ENCODE data around the gene PRICKLE3.

The PRICKLE3 gene

DNA sequence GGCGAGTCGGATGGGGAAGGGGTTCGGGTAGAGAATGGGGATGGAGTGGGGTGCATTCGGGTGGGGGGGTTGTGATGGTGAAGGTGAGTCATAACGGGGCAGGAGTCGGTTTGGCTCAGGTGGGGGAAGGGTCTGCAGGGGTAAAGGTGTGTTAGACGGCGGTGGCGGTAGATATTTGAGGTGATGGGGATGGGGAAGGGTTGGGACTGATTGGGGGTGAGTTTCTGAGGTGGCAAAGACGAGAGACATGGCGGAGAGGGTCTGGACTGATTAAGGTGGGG, 13.1 kb upstream of the PRICKLE3 start:
- TF ChIP-seq, protein P1, sequence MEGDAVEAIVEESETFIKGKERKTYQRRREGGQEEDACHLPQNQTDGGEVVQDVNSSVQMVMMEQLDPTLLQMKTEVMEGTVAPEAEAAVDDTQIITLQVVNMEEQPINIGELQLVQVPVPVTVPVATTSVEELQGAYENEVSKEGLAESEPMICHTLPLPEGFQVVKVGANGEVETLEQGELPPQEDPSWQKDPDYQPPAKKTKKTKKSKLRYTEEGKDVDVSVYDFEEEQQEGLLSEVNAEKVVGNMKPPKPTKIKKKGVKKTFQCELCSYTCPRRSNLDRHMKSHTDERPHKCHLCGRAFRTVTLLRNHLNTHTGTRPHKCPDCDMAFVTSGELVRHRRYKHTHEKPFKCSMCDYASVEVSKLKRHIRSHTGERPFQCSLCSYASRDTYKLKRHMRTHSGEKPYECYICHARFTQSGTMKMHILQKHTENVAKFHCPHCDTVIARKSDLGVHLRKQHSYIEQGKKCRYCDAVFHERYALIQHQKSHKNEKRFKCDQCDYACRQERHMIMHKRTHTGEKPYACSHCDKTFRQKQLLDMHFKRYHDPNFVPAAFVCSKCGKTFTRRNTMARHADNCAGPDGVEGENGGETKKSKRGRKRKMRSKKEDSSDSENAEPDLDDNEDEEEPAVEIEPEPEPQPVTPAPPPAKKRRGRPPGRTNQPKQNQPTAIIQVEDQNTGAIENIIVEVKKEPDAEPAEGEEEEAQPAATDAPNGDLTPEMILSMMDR (IDR thresholded peaks at IDR 0.05; ENCODE audit: low read depth, low read length) = no peak
- H3K4me3 ChIP-seq (ENCODE audit: low read depth, low read length) = peak overlapping the region; percentile 64
- DNase-seq = no peak

DNA sequence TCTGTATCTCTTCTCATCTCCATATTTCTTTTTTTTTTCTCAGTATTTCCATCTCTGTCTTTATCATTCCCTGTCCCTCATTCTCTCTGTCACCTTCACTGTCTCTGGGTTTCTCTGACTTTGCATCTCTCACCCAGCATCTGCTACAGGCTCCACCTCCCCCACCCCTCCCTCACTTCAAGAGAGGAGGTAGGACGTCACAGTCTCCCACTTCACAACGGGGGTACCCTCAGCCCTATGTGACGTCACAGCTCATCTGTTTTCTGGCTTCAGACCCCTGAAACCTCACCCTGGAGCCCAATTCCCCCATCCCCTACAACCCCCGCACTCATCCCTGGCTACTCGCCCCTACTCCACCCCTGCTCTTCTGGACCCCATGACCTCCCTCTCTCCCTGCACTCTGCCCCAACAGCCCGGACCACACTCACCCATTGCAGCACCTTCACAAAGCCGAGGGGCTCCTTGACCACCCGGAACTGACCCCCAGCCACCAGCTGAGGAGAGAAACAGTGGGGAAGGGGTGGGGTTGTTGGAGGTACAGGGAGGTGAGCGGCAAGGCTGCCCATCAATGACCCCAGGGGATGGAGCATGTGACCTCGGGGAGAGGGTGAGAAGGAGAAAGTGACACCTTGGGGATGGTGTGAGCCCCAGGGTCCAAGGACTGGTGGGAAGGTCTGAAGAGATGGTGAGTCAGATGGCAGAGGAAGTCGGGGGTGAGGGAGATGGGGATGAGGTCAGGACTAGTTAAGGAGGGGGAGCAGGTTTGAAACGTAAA, 12.6 kb upstream of the PRICKLE3 start:
- H3K4me3 ChIP-seq (ENCODE audit: low read depth, low read length) = peak overlapping the region; percentile 64
- TF ChIP-seq, protein P1 (IDR thresholded peaks at IDR 0.05; ENCODE audit: low read depth, low read length) = no peak
- H3K27me3 ChIP-seq (ENCODE audit: insufficient read depth, low read depth, severe bottlenecking) = no peaks in the 10 kb centered on the region
- peak overlapping the region; percentile 95 for H3K27ac ChIP-seq
- H3K36me3 ChIP-seq = peaks cover 45% of the 10 kb centered on the region
- no peaks in the 10 kb centered on the region for H3K9me3 ChIP-seq (ENCODE audit: severe bottlenecking)
- DNase-seq = peak; percentile 58

More for the DNA sequence above, 13.1 kb upstream of the PRICKLE3 start:
- Histone ChIP-seq H3K9me3 (ENCODE audit: severe bottlenecking) (no peaks in the 10 kb centered on the region), H3K27me3 (ENCODE audit: insufficient read depth, low read depth, severe bottlenecking) (no peaks in the 10 kb centered on the region), H3K27ac (peak overlapping the region; percentile 95), H3K36me3 (peaks cover 40% of the 10 kb centered on the region)

DNA sequence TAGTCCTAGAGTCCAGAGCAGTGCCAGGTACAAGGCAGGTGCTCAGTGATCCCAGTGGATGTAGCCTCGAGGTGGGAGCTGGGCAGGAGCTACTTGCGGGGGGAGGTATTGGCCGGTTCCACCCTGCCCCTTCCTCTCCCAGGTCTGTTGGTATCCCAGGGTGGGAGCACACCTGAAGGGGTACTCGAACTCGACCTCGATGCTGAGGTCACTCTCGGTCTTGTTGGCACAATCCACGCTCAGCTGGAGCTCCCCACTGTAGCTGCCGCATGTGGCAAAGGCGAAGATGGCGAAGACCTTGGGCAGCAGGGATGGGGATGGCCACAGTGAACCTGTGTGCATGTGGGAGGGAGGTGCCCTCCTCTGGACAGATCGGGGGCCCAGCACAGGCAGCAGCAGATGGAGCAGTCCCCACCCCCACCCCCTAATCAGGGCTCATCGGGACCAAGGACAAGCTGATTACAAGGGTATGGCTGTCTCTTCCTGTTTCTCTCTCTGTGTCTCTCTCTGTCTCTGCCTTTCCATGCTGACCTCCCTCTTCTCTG, 11.4 kb upstream of the PRICKLE3 start:
- H3K4me3 ChIP-seq (ENCODE audit: low read depth, low read length) = peak overlapping the region; percentile 64
- peak overlapping the region; percentile 95 for H3K27ac ChIP-seq
- TF ChIP-seq, protein P1 (IDR thresholded peaks at IDR 0.05; ENCODE audit: low read depth, low read length) = peak; percentile 21; the same call in 1 of the 2 replicates
- no peaks in the 10 kb centered on the region for H3K27me3 ChIP-seq (ENCODE audit: insufficient read depth, low read depth, severe bottlenecking)
- peaks cover 54% of the 10 kb centered on the region for H3K36me3 ChIP-seq
- no peaks in the 10 kb centered on the region for H3K9me3 ChIP-seq (ENCODE audit: severe bottlenecking)
- DNase-seq = peak; percentile 84

DNA sequence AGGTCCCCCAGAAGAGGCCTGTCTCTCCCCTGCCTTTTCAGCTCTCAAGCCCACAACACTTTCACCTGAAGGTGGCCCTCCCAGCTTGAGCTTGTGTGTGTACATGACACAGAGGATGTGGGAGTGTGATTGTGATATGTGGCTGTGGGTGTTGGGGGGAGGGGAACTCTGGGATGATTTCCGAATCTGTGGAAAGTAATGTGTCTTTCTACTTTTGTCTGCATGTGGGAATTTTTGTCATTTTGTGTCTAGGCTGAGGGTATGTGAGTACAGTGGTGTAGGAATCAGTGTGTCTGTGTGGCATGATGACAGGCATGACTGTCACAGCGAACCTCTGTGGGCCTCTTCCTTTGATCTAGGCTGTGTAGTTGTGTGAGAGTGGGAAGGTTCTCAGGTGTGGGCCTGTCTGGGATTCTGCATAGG, 7.4 kb upstream of the PRICKLE3 start:
- Histone ChIP-seq H3K36me3 (peaks cover 73% of the 10 kb centered on the region), H3K9me3 (ENCODE audit: severe bottlenecking) (no peaks in the 10 kb centered on the region), H3K4me3 (ENCODE audit: low read depth, low read length) (no peak overlapping the region), H3K27me3 (ENCODE audit: insufficient read depth, low read depth, severe bottlenecking) (peaks cover 3% of the 10 kb centered on the region), H3K27ac (no peak overlapping the region)
- TF ChIP-seq, protein P1 (IDR thresholded peaks at IDR 0.05; ENCODE audit: low read depth, low read length) = no peak
- no peak for DNase-seq

DNA sequence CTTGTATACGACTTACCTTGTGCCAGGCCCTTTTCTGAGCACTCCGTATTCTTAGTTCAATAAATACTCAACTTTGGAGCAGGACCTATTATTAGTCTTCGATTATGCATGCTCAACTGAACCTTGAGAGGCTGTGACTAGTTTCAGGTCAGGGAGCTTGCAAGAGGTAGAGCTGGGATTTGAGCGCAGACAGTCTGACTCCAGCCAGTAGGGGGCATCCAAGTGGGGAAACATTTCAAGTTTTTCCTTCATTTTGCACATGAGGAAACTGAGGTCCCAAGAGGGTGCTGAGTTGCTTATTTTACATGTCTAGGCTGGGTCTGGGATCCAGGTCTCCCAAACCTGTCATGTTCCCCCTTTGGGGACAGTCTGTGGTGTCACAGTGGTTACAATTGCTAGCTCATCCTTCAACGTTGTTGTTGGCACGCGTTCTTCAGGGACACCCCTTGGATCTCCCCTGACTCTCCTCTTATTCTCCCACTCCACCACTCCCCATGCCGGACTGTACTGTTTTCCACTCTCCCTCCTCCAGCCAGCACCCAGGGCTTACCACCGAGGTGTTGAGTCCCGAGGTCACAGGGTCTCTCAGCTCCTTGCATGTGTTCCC, 6.7 kb upstream of the PRICKLE3 start:
- Histone ChIP-seq H3K27ac (no peak overlapping the region), H3K9me3 (ENCODE audit: severe bottlenecking) (no peaks in the 10 kb centered on the region), H3K36me3 (peaks cover 68% of the 10 kb centered on the region), H3K27me3 (ENCODE audit: insufficient read depth, low read depth, severe bottlenecking) (peaks cover 3% of the 10 kb centered on the region), H3K4me3 (ENCODE audit: low read depth, low read length) (no peak overlapping the region)
- no peak for DNase-seq
- TF ChIP-seq, protein P1 (IDR thresholded peaks at IDR 0.05; ENCODE audit: low read depth, low read length) = peak; percentile 68
